B cell (primary cell): Measurements from ENCODE around the gene KRTDAP. TPM values are rescaled to one million over a fixed set of nuclear protein-coding genes. Genes with fewer than 3 reads are reported as not detected.

Experiments used
- ATAC-seq: fragments of 200-7000 bp; cut with Tn5 transposase; one replicate; pipeline ENCODE4 v1.10.0; 2021; ENCODE audit warnings: low read depth, mild to moderate bottlenecking, moderate number of reproducible peaks, moderate library complexity
- CTCF ChIA-PET: fragments of 350-600 bp; sonication (Branson Sonifier 250); formaldehyde crosslinking; loops from one replicate; lab custom pipeline; 2021; ENCODE audit warnings: antibody characterized with exemption, inconsistent platforms; lab: Charles Lee
- POLR2A ChIA-PET: fragments of 350-600 bp; sonication (Branson Sonifier 250); formaldehyde crosslinking; loops from one replicate; lab custom pipeline; 2021; ENCODE audit warnings: antibody characterized with exemption; lab: Charles Lee
- DNase-seq: peaks from one replicate; pipeline ENCODE4 v3.0.0; 2013
- H2AFZ ChIP-seq: 2 replicates; pipeline ENCODE4 v1.6.1; 2012; ENCODE audit warnings: mild to moderate bottlenecking, low read depth, low read length; ENCODE audit not compliant: insufficient read depth, poor library complexity, severe bottlenecking
- H3K27ac ChIP-seq, 2 donors: 1 replicate in 1 of 2; 2 replicates in 1 of 2; pipeline ENCODE4 v1.5.1; 2012 to 2013; ENCODE audit warnings: low read length in 2 of 2, mild to moderate bottlenecking in 2 of 2, moderate library complexity in 1 of 2
- H3K27me3 ChIP-seq, 4 experiments: fragments of 200-600 bp in 1 of 4; sonication (generic) in 1 of 4; replicated peaks in 1 of 4; 1 replicate in 2 of 4; 2 replicates in 2 of 4; pipeline versions ENCODE4 v1.6.1 to v1.7.0; 2013 to 2016; ENCODE audit warnings: low read length in 3 of 4, mild to moderate bottlenecking in 2 of 4, mixed read lengths in 1 of 4, moderate library complexity in 1 of 4; ENCODE audit not compliant: insufficient read depth in 4 of 4, control insufficient read depth in 3 of 4; ENCODE audit errors: control extremely low read depth in 1 of 4
- H3K36me3 ChIP-seq, 2 experiments: replicated peaks in 1 of 2; 1 replicate in 1 of 2; 2 replicates in 1 of 2; pipeline versions ENCODE4 v1.6.1 to v1.7.1; 2013; ENCODE audit warnings: low read length in 1 of 2; ENCODE audit not compliant: insufficient read depth in 2 of 2, control insufficient read depth in 1 of 2; ENCODE audit errors: control extremely low read depth in 1 of 2, extremely low read depth in 1 of 2
- H3K4me1 ChIP-seq, 2 donors: fragments of 200-600 bp in 1 of 2; sonication (generic) in 1 of 2; 1 replicate in 1 of 2; 2 replicates in 1 of 2; pipeline versions ENCODE4 v1.5.1 to v1.6.1; 2013 to 2017; ENCODE audit warnings: low read length in 2 of 2; ENCODE audit not compliant: control insufficient read depth in 2 of 2, insufficient read depth in 2 of 2
- H3K4me2 ChIP-seq: replicated peaks from 2 replicates; pipeline ENCODE3; 2012; ENCODE audit warnings: mild to moderate bottlenecking, low read depth, low read length; ENCODE audit not compliant: poor library complexity, severe bottlenecking
- H3K4me3 ChIP-seq, 5 experiments: fragments of 200-600 bp in 1 of 5; sonication (generic) in 1 of 5; 1 replicate in 3 of 5; 2 replicates in 2 of 5; pipeline versions ENCODE4 v1.5.1 to v1.7.0; 2011 to 2016; ENCODE audit warnings: low read length in 4 of 5, mild to moderate bottlenecking in 4 of 5, low read depth in 2 of 5, control low read depth in 1 of 5, moderate library complexity in 1 of 5; ENCODE audit not compliant: insufficient read depth in 1 of 5; ENCODE audit errors: control extremely low read depth in 1 of 5, extremely low read depth in 1 of 5
- H3K79me2 ChIP-seq: fragments of 200-600 bp; sonication (generic); one replicate; pipeline ENCODE4 v1.6.0; 2016; ENCODE audit warnings: low read length; ENCODE audit not compliant: control insufficient read depth, insufficient read depth
- H3K9ac ChIP-seq: fragments of 200-600 bp; sonication (generic); 2 replicates; pipeline ENCODE4 v1.6.1; 2017; ENCODE audit warnings: mild to moderate bottlenecking, low read length, moderate library complexity
- H3K9me3 ChIP-seq, 3 donors: one replicate each; pipeline versions ENCODE4 v1.6.1 to v1.7.1; 2013; ENCODE audit warnings: low read length in 2 of 3; ENCODE audit not compliant: control insufficient read depth in 2 of 3, insufficient read depth in 1 of 3; ENCODE audit errors: control extremely low read depth in 1 of 3
- H4K20me1 ChIP-seq: 2 replicates; pipeline ENCODE4 v1.6.0; 2012; ENCODE audit warnings: mild to moderate bottlenecking, low read length; ENCODE audit not compliant: insufficient read depth, control insufficient read depth, poor library complexity, severe bottlenecking
- H3K27ac Mint-ChIP-seq: one replicate; pipeline ENCODE4 v1.8.0; 2021; ENCODE audit warnings: mixed read lengths
- H3K27me3 Mint-ChIP-seq: one replicate; pipeline ENCODE4 v1.8.0; 2021; ENCODE audit warnings: mixed read lengths
- H3K4me1 Mint-ChIP-seq: one replicate; pipeline ENCODE4 v1.8.0; 2021; ENCODE audit warnings: mixed read lengths
- H3K4me3 Mint-ChIP-seq: one replicate; pipeline ENCODE4 v1.8.0; 2021; ENCODE audit warnings: mixed read lengths
- H3K9me3 Mint-ChIP-seq: one replicate; pipeline ENCODE4 v1.8.0; 2022; ENCODE audit warnings: mixed read lengths; ENCODE audit not compliant: insufficient read depth
- CTCF ChIP-seq: fragments of 200-600 bp; IDR thresholded peaks from one replicate; pipeline ENCODE4 v1.8.0; 2022; ENCODE audit warnings: antibody characterized with exemption, mild to moderate bottlenecking
- EZH2 ChIP-seq: IDR thresholded peaks from 2 replicates; pipeline ENCODE4 v1.6.1; 2012; ENCODE audit warnings: borderline replicate concordance, low read depth, mild to moderate bottlenecking, moderate library complexity, low read length; ENCODE audit not compliant: insufficient read depth, poor library complexity, severe bottlenecking
- WGBS: methylation state at CpG from one replicate; pipeline ENCODE4 v1.1.5; 2013; ENCODE audit warnings: missing lambda C conversion rate; ENCODE audit not compliant: insufficient coverage; 5-methylcytosine and 5-hydroxymethylcytosine counted together
- intact Hi-C: fragments of 100-400 bp; cut with micrococcal nuclease; formaldehyde crosslinking; loops from one replicate; pipeline ENCODE4 v1.10.0; 2022
- polyA plus RNA-seq: library from polyadenylated mRNA; depleted of rRNA; stranded (reverse); fragments of >200 nt; gene quantifications from 2 replicates; pipeline ENCODE4 v1.2.3, GENCODE V29; 2012
- total RNA-seq, 2 donors: library from RNA; stranded (reverse); fragments of 120-200 nt in 1 of 2; gene quantifications; 1 replicate in 1 of 2; 2 replicates in 1 of 2; pipeline versions ENCODE4 v1.2.3 to v1.2.4, GENCODE V29; 2013 to 2022

The KRTDAP gene
- total and polyA plus RNA-seq, 2 donors (not counting 1 experiment from before 2014, with no cell fraction given) = not detected

- Mint-ChIP-seq H3K4me3 (no peak overlapping the region), H3K9me3 (no peaks in the 10 kb centered on the region), H3K4me1 (no peaks in the 10 kb centered on the region), H3K27ac (no peak overlapping the region), H3K27me3 (peaks cover 39% of the 10 kb centered on the region)
- no peaks in the 10 kb centered on the region for H3K79me2 ChIP-seq
- H3K4me1 ChIP-seq = no peaks in the 10 kb centered on the region
- no CpG with 5 or more reads among the region's 3 CpGs for WGBS
- H3K9ac ChIP-seq = no peak overlapping the region
- ChIA-PET CTCF (interaction anchor here (1.5 kb wide), 1 partner anchor 9 kb away, joined by 6 read pairs; no protein-coding TSS in a partner anchor), POLR2A (no interaction called here)
- intact Hi-C loops = no loop called here
- no peak for ATAC-seq
- no peak overlapping the region for H3K4me2 ChIP-seq
- H3K4me3 ChIP-seq = no peak overlapping the region
- H4K20me1 ChIP-seq = no peaks in the 10 kb centered on the region
- no peaks in the 10 kb centered on the region for H3K36me3 ChIP-seq
- TF ChIP-seq EZH2 = no peak
- no peak for TF ChIP-seq CTCF
- H3K27ac ChIP-seq = no peak overlapping the region
- peaks cover 0 to 25% (median 2%) of the 10 kb centered on the region in 4 experiments for H3K27me3 ChIP-seq
- DNase-seq = no peak
- peaks cover 0 to 3% (median 0%) of the 10 kb centered on the region in 3 donors for H3K9me3 ChIP-seq
- H2AFZ ChIP-seq = no peak overlapping the region
Measured at GRCh38 chr19:35516310-35516709, 26.0 kb upstream of the KRTDAP start.

GRCh38 chr19:35514282-35514809 lies 24.1 kb upstream of the KRTDAP start:
- WGBS = 54% methylated on average over 16 of the region's 20 CpGs
- POLR2A ChIA-PET = no interaction called here
- H3K27ac Mint-ChIP-seq = no peak overlapping the region
- Histone ChIP-seq H3K4me1 (peaks cover 17 to 18% of the 10 kb centered on the region in 2 donors), H3K27ac (no peak overlapping the region), H3K79me2 (no peaks in the 10 kb centered on the region), H3K4me3 (no peak overlapping the region), H2AFZ (no peak overlapping the region), H3K4me2 (no peak overlapping the region), H3K9me3 (peaks cover 0 to 11% (median 0%) of the 10 kb centered on the region in 3 donors), H3K9ac (no peak overlapping the region), H3K36me3 (no peaks in the 10 kb centered on the region), H3K27me3 (peaks cover 0 to 45% (median 12%) of the 10 kb centered on the region in 4 experiments), H4K20me1 (no peaks in the 10 kb centered on the region)
- TF ChIP-seq EZH2 = no peak
- TF ChIP-seq CTCF = no peak
- intact Hi-C loops = no loop called here
- H3K4me1 Mint-ChIP-seq = peaks cover 16% of the 10 kb centered on the region
- CTCF ChIA-PET = no interaction called here
- ATAC-seq (no peak), DNase-seq (no peak)
- H3K4me3 Mint-ChIP-seq = no peak overlapping the region
- H3K9me3 Mint-ChIP-seq = no peaks in the 10 kb centered on the region
- H3K27me3 Mint-ChIP-seq = peaks cover 41% of the 10 kb centered on the region
